GM12878 (cell line): Measurements from ENCODE around the gene OXT. TPM values are rescaled to one million over a fixed set of nuclear protein-coding genes. Genes with fewer than 3 reads are reported as not detected.

Experiments
- ATAC-seq: fragments of 200-7000 bp; cut with Tn5 transposase; 3 replicates; pipeline ENCODE4 v1.9.1; 2020; ENCODE audit warnings: mild to moderate bottlenecking, moderate library complexity
- BruUV-seq: library from RNA; stranded (reverse); fragments of 400-500 nt; replicated peaks from 2 replicates; lab custom pipeline; 2021; lab: Mats Ljungman, UMichigan
- CTCF ChIA-PET: fragments of 300-600 bp; sonication (Branson Sonifier 250); formaldehyde crosslinking; extraction: SDS; loops from one replicate; lab custom pipeline; 2021; ENCODE audit warnings: inconsistent platforms; lab: Yijun Ruan, JAX
- POLR2A ChIA-PET: fragments of 350-600 bp; formaldehyde crosslinking; extraction: SDS; loops from one replicate; lab custom pipeline; 2021; ENCODE audit warnings: inconsistent platforms; lab: Charles Lee
- RAD21 ChIA-PET: fragments of 300-600 bp; sonication (Branson Sonifier 250); formaldehyde crosslinking; loops from one replicate; lab custom pipeline; 2023; ENCODE audit warnings: antibody characterized with exemption; ENCODE audit not compliant: unreplicated experiment; lab: Charles Lee
- SMC1A ChIA-PET: fragments of 300-600 bp; sonication (Branson Sonifier 250); formaldehyde crosslinking; loops from one replicate; lab custom pipeline; 2023; ENCODE audit not compliant: unreplicated experiment, uncharacterized antibody; lab: Charles Lee
- DNase-seq: peaks from one replicate; pipeline ENCODE4 v3.0.0-alpha.2; 2011; ENCODE audit warnings: low read depth, low spot score
- FAIRE-seq: peaks from 3 replicates; lab custom pipeline; 2011; peaks lifted over from hg19 to GRCh38; lab: Jason Lieb, UNC
- H2AFZ ChIP-seq: 2 replicates; pipeline ENCODE4 v1.6.0; 2011; ENCODE audit warnings: low read depth, low read length, control low read depth; ENCODE audit not compliant: control insufficient read depth
- H3K27ac ChIP-seq: 2 replicates; pipeline ENCODE4 v1.5.1; 2011; ENCODE audit warnings: control low read depth; ENCODE audit not compliant: control insufficient read depth, insufficient read depth
- H3K27me3 ChIP-seq, 2 experiments: replicated peaks in 1 of 2; 2 replicates each; pipeline versions ENCODE4 v1.6.0 to v1.6.1; 2011; ENCODE audit warnings: low read length in 1 of 2; ENCODE audit not compliant: control insufficient read depth in 2 of 2, insufficient read depth in 2 of 2
- H3K36me3 ChIP-seq, 2 experiments: 2 replicates each; pipeline ENCODE4 v1.5.1; 2011; ENCODE audit warnings: low read length in 1 of 2; ENCODE audit not compliant: control insufficient read depth in 2 of 2, insufficient read depth in 2 of 2
- H3K4me1 ChIP-seq: 2 replicates; pipeline ENCODE4 v1.6.1; 2011; ENCODE audit warnings: mild to moderate bottlenecking, low read length, moderate library complexity, mixed read lengths; ENCODE audit not compliant: control insufficient read depth, insufficient read depth
- H3K4me2 ChIP-seq: 2 replicates; pipeline ENCODE4 v1.6.0; 2011; ENCODE audit warnings: control low read depth; ENCODE audit not compliant: control insufficient read depth, insufficient read depth
- H3K4me3 ChIP-seq: fragments of 200-600 bp; sonication (generic); 2 replicates; pipeline ENCODE4 v1.5.1; 2016
- H3K79me2 ChIP-seq: 2 replicates; pipeline ENCODE4 v1.6.0; 2011; ENCODE audit warnings: low read length; ENCODE audit not compliant: control insufficient read depth, insufficient read depth
- H3K9ac ChIP-seq: 2 replicates; pipeline ENCODE4 v1.8.0; 2011; ENCODE audit warnings: low read length, control low read depth, mixed read lengths; ENCODE audit not compliant: control insufficient read depth, insufficient read depth
- H3K9me3 ChIP-seq: replicated peaks from 3 replicates; pipeline ENCODE4 v1.5.1; 2011; ENCODE audit warnings: mild to moderate bottlenecking, low read length; ENCODE audit not compliant: control insufficient read depth, insufficient read depth
- H4K20me1 ChIP-seq: 2 replicates; pipeline ENCODE4 v1.6.0; 2011; ENCODE audit not compliant: control insufficient read depth, insufficient read depth
- ETV6 ChIP-seq, 2 experiments: fragments of 450-650 bp in 1 of 2; IDR thresholded peaks in 1 of 2; conservative IDR thresholded peaks in 1 of 2; 2 replicates each; pipeline ENCODE4 v1.6.1; 2014; ENCODE audit warnings: antibody characterized with exemption in 1 of 2, borderline replicate concordance in 1 of 2, low read depth in 1 of 2, mild to moderate bottlenecking in 1 of 2, moderate library complexity in 1 of 2
- JUND ChIP-seq: IDR thresholded peaks from 2 replicates; pipeline ENCODE4 v1.6.1; 2012; ENCODE audit warnings: low read depth, mild to moderate bottlenecking, low read length, improper control_type of control experiment, moderate library complexity
- NFIC ChIP-seq: IDR thresholded peaks from 2 replicates; pipeline ENCODE4 v1.6.1; 2012; ENCODE audit warnings: low read depth, mild to moderate bottlenecking, inconsistent platforms, low read length, moderate library complexity
- POLR2A ChIP-seq: IDR thresholded peaks from 2 replicates; pipeline ENCODE4 v1.6.1; 2011; ENCODE audit warnings: low read depth, mild to moderate bottlenecking, low read length
- YBX1 ChIP-seq: fragments of 450-650 bp; IDR thresholded peaks from 2 replicates; pipeline ENCODE4 v1.6.1; 2016; ENCODE audit warnings: antibody characterized with exemption
- ZNF384 ChIP-seq: IDR thresholded peaks from 2 replicates; pipeline ENCODE4 v1.6.1; 2012; ENCODE audit warnings: low read depth, mild to moderate bottlenecking, low read length, improper control_type of control experiment, borderline replicate concordance
- WGBS: methylation state at CpG from one replicate; pipeline ENCODE4 v1.1.6; 2016; ENCODE audit warnings: low lambda C conversion rate; ENCODE audit not compliant: insufficient replicate concordance, insufficient coverage; ENCODE audit errors: missing lambda C conversion rate; 5-methylcytosine and 5-hydroxymethylcytosine counted together
- in situ Hi-C: fragments of 300-500 bp; cut with MboI; formaldehyde crosslinking; loops from 9 replicates; pipeline ENCODE4 v1.14.3; 2018; ENCODE audit warnings: mixed read lengths
- intact Hi-C: fragments of 100-400 bp; cut with micrococcal nuclease; formaldehyde crosslinking; loops from one replicate; pipeline ENCODE4 v1.14.2; 2022; ENCODE audit not compliant: unreplicated experiment
- polyA plus RNA-seq, 11 experiments: library from polyadenylated mRNA; depleted of rRNA in 4 of 11; unstranded in 6 of 11; stranded (reverse) in 5 of 11; fragments of >200 nt; fragmentation: Nextera tagmentation in 4 of 11; fragmentation: Illumina TruSeq in 1 of 11; extraction: Ambion mirVana in 4 of 11; extraction: Trizol in 1 of 11; gene quantifications; 1 replicate in 1 of 11; 2 replicates in 10 of 11; pipeline versions ENCODE4 v1.2.1 to v1.2.3, GENCODE V29; 2011 to 2016; ENCODE audit warnings: inconsistent platforms in 2 of 11, missing spikeins in 2 of 11, low read depth in 1 of 11
- total RNA-seq, 4 experiments: library from RNA; depleted of rRNA in 3 of 4; stranded (reverse); fragments of >200 nt in 3 of 4; fragmentation: Illumina TruSeq in 1 of 4; extraction: Trizol in 1 of 4; gene quantifications; 2 replicates each; pipeline versions ENCODE4 v1.2.1 to v1.2.3, GENCODE V29; 2013 to 2021
- TF ChIP-seq, protein P1 (sequence below): IDR thresholded peaks from 2 replicates; pipeline ENCODE4 v1.6.1; 2012; ENCODE audit warnings: improper control_type of control experiment, low read depth, low read length; ENCODE audit not compliant: insufficient replicate concordance

The OXT gene
- total and polyA plus RNA-seq, 10 of the 15 experiments (the other 5 are each of a cell fraction or from before 2014, with no cell fraction given), result not detected

GRCh38 chr20:3094848-3095629, 23.6 kb downstream of the OXT start:
- BruUV-seq, result no TSS peak
- ChIA-PET POLR2A (no interaction called here), CTCF (no interaction called here), SMC1A (no interaction called here), RAD21 (no interaction called here)
- no peak for DNase-seq
- Histone ChIP-seq H4K20me1 (no peaks in the 10 kb centered on the region), H3K4me2 (no peak overlapping the region), H3K9me3 (no peaks in the 10 kb centered on the region), H3K4me1 (no peaks in the 10 kb centered on the region), H3K9ac (no peak overlapping the region), H3K27me3 (peaks cover 4 to 7% of the 10 kb centered on the region in 2 experiments), H3K27ac (no peak overlapping the region), H3K79me2 (no peaks in the 10 kb centered on the region), H3K4me3 (no peak overlapping the region), H2AFZ (no peak overlapping the region), H3K36me3 (no peaks in the 10 kb centered on the region)
- WGBS, result 49% methylated on average over 13 of the region's 13 CpGs
- intact Hi-C loops (no loop called here), in situ Hi-C loops (no loop called here)
- no peak for ATAC-seq
- TF ChIP-seq JUND (no peak), ETV6 (conservative IDR thresholded peaks at IDR 0.05 in 1 of 2, IDR thresholded peaks at IDR 0.05 in 1 of 2; ENCODE audit: borderline replicate concordance in 1 of 2, low read depth in 1 of 2) (no peak)
- FAIRE-seq, result no peak

- WGBS, result 51% methylated on average over 7 of the region's 7 CpGs
- no peak for ATAC-seq
These were observed 29.1 kb downstream of the OXT start for GRCh38 chr20:3100480-3100879.

More at GRCh38 chr20:3100480-3100879, 29.1 kb downstream of the OXT start:
- BruUV-seq, result no TSS peak
- in situ Hi-C loops (no loop called here), intact Hi-C loops (no loop called here)
- Histone ChIP-seq H3K9ac (no peak overlapping the region), H3K4me2 (no peak overlapping the region), H2AFZ (no peak overlapping the region), H3K27me3 (no peaks in the 10 kb centered on the region), H3K4me3 (no peak overlapping the region), H3K4me1 (peaks cover 3% of the 10 kb centered on the region), H3K36me3 (no peaks in the 10 kb centered on the region), H3K79me2 (no peaks in the 10 kb centered on the region), H3K27ac (no peak overlapping the region), H3K9me3 (no peaks in the 10 kb centered on the region), H4K20me1 (no peaks in the 10 kb centered on the region)
- DNase-seq (no peak), FAIRE-seq (no peak)
- RAD21 ChIA-PET, result no interaction called here
- POLR2A ChIA-PET, result interaction anchor here (0.6 kb wide), 1 partner anchor 8 kb away, joined by 7 read pairs; no protein-coding TSS in a partner anchor
- CTCF ChIA-PET, result no interaction called here
- TF ChIP-seq YBX1 (no peak), POLR2A (no peak), ZNF384 (no peak), NFIC (no peak)
- TF ChIP-seq, protein P1, sequence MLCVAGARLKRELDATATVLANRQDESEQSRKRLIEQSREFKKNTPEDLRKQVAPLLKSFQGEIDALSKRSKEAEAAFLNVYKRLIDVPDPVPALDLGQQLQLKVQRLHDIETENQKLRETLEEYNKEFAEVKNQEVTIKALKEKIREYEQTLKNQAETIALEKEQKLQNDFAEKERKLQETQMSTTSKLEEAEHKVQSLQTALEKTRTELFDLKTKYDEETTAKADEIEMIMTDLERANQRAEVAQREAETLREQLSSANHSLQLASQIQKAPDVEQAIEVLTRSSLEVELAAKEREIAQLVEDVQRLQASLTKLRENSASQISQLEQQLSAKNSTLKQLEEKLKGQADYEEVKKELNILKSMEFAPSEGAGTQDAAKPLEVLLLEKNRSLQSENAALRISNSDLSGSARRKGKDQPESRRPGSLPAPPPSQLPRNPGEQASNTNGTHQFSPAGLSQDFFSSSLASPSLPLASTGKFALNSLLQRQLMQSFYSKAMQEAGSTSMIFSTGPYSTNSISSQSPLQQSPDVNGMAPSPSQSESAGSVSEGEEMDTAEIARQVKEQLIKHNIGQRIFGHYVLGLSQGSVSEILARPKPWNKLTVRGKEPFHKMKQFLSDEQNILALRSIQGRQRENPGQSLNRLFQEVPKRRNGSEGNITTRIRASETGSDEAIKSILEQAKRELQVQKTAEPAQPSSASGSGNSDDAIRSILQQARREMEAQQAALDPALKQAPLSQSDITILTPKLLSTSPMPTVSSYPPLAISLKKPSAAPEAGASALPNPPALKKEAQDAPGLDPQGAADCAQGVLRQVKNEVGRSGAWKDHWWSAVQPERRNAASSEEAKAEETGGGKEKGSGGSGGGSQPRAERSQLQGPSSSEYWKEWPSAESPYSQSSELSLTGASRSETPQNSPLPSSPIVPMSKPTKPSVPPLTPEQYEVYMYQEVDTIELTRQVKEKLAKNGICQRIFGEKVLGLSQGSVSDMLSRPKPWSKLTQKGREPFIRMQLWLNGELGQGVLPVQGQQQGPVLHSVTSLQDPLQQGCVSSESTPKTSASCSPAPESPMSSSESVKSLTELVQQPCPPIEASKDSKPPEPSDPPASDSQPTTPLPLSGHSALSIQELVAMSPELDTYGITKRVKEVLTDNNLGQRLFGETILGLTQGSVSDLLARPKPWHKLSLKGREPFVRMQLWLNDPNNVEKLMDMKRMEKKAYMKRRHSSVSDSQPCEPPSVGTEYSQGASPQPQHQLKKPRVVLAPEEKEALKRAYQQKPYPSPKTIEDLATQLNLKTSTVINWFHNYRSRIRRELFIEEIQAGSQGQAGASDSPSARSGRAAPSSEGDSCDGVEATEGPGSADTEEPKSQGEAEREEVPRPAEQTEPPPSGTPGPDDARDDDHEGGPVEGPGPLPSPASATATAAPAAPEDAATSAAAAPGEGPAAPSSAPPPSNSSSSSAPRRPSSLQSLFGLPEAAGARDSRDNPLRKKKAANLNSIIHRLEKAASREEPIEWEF, result no peak
- SMC1A ChIA-PET, result no interaction called here
